DOHH2 (cell line): Measurements from ENCODE around the gene POLN.

Experiments
- H3F3A ChIP-seq: fragments of 200-600 bp; sonication (generic), shearing (Covaris generic); 2 replicates; pipeline ENCODE4 v1.6.0; 2016; ENCODE audit warnings: antibody characterized with exemption, mild to moderate bottlenecking; ENCODE audit not compliant: control insufficient read depth, insufficient read depth
- H3K27ac ChIP-seq: fragments of 200-600 bp; sonication (generic); 2 replicates; pipeline ENCODE4 v1.5.1; 2014; ENCODE audit warnings: low read depth, mild to moderate bottlenecking, low read length, moderate library complexity
- H3K27me3 ChIP-seq: fragments of 200-600 bp; sonication (generic); 2 replicates; pipeline ENCODE4 v1.6.1; 2014; ENCODE audit warnings: mild to moderate bottlenecking, low read length, mixed read lengths; ENCODE audit not compliant: control insufficient read depth
- H3K36me3 ChIP-seq: fragments of 200-600 bp; sonication (generic); 2 replicates; pipeline ENCODE4 v1.6.1; 2014; ENCODE audit warnings: mild to moderate bottlenecking, low read length, moderate library complexity, mixed read lengths; ENCODE audit not compliant: control insufficient read depth
- H3K4me1 ChIP-seq: fragments of 200-600 bp; sonication (generic); 2 replicates; pipeline ENCODE4 v1.6.1; 2014; ENCODE audit warnings: mild to moderate bottlenecking, low read length, mixed read lengths; ENCODE audit not compliant: control insufficient read depth
- H3K4me2 ChIP-seq: fragments of 200-600 bp; sonication (generic); 2 replicates; pipeline ENCODE4 v1.6.0; 2014; ENCODE audit warnings: mild to moderate bottlenecking, low read length, moderate library complexity
- H3K4me3 ChIP-seq: fragments of 200-600 bp; sonication (generic); 2 replicates; pipeline ENCODE4 v1.5.1; 2014; ENCODE audit warnings: mild to moderate bottlenecking, low read length, mixed read lengths
- H3K79me2 ChIP-seq: fragments of 200-600 bp; sonication (generic); 2 replicates; pipeline ENCODE4 v1.6.1; 2014; ENCODE audit warnings: mild to moderate bottlenecking, low read length, mixed read lengths; ENCODE audit not compliant: control insufficient read depth
- H3K9me2 ChIP-seq: fragments of 200-600 bp; sonication (generic); replicated peaks from 2 replicates; pipeline ENCODE4 v1.6.1; 2014; ENCODE audit warnings: mild to moderate bottlenecking, low read length, mixed read lengths; ENCODE audit not compliant: control insufficient read depth
- H3K9me3 ChIP-seq: fragments of 200-600 bp; sonication (generic); 2 replicates; pipeline ENCODE4 v1.6.1; 2014; ENCODE audit warnings: antibody characterized with exemption, low read length, mixed read lengths; ENCODE audit not compliant: control insufficient read depth, insufficient read depth
- H4K20me1 ChIP-seq: fragments of 200-600 bp; sonication (generic); 2 replicates; pipeline ENCODE4 v1.6.0; 2014; ENCODE audit warnings: low read depth, mild to moderate bottlenecking, antibody characterized with exemption, low read length, moderate library complexity; ENCODE audit not compliant: control insufficient read depth, insufficient read depth
- EZH2phosphoT487 ChIP-seq: fragments of 200-600 bp; sonication (generic); IDR thresholded peaks from 2 replicates; pipeline ENCODE4 v1.6.1; 2017; ENCODE audit warnings: borderline replicate concordance, mild to moderate bottlenecking, antibody characterized with exemption, low read length, moderate library complexity, mixed read lengths
- TF ChIP-seq, protein P1 (sequence below): fragments of 200-600 bp; sonication (generic); IDR thresholded peaks from one replicate; pipeline ENCODE4 v1.5.1; 2014; ENCODE audit warnings: antibody characterized with exemption, mild to moderate bottlenecking, low read depth, low read length; ENCODE audit not compliant: poor library complexity, severe bottlenecking

POLN gene

DNA sequence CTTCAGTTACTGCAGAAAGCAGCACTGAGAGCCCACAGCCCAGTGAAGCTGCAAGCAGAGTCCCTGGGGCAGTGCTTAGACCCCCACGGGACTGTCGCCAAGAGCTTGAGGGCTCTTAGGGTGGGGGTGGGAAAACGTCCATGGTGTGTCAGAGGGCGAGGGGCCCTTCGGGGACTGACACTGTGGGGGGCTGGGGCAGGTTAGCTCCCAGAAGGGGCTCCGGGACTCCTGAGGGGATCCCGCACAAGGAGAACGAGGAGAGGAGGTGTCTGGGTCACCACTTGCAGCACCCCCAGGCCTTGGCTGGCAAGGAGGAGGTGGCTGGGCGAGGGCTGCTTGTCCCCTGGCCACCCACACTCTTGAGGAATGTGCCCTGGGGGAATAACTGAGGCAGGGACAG lies 162.0 kb downstream of the POLN start:
- Histone ChIP-seq H3F3A (no peaks in the 10 kb centered on the region), H3K79me2 (no peaks in the 10 kb centered on the region), H3K4me1 (no peaks in the 10 kb centered on the region), H3K4me3 (no peak overlapping the region), H3K27ac (no peak overlapping the region), H3K9me2 (no peaks in the 10 kb centered on the region), H3K4me2 (no peak overlapping the region), H3K36me3 (no peaks in the 10 kb centered on the region), H3K9me3 (no peaks in the 10 kb centered on the region), H4K20me1 (no peaks in the 10 kb centered on the region), H3K27me3 (0 out of 2 replicates have a peak, but pooled peaks cover 3% of the 10 kb centered on the region)
- TF ChIP-seq, protein P1, sequence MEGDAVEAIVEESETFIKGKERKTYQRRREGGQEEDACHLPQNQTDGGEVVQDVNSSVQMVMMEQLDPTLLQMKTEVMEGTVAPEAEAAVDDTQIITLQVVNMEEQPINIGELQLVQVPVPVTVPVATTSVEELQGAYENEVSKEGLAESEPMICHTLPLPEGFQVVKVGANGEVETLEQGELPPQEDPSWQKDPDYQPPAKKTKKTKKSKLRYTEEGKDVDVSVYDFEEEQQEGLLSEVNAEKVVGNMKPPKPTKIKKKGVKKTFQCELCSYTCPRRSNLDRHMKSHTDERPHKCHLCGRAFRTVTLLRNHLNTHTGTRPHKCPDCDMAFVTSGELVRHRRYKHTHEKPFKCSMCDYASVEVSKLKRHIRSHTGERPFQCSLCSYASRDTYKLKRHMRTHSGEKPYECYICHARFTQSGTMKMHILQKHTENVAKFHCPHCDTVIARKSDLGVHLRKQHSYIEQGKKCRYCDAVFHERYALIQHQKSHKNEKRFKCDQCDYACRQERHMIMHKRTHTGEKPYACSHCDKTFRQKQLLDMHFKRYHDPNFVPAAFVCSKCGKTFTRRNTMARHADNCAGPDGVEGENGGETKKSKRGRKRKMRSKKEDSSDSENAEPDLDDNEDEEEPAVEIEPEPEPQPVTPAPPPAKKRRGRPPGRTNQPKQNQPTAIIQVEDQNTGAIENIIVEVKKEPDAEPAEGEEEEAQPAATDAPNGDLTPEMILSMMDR: no peak

DNA sequence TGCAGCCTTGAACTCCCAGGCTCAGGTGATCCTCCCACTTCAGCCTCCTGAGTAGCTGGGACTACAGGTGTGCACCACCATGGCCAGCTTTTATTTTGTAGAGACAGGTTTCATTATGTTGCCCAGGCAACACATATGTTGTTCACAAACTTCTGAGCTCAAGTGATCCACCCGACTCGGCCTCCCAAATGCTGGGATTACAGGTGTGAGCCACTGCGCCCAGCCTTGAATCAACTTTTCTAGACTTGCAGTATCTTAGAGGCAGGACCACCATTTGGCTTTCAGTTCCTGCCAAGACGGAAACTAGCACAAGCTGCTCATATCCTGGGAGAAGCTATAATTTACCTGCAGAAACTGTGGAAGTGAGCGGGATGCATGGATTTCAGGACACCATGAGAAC lies 162.9 kb downstream of the POLN start:
- no peaks in the 10 kb centered on the region for H4K20me1 ChIP-seq
- H3K27me3 ChIP-seq: 0 out of 2 replicates have a peak, but pooled peaks cover 3% of the 10 kb centered on the region
- no peaks in the 10 kb centered on the region for H3K36me3 ChIP-seq
- H3K9me3 ChIP-seq: no peaks in the 10 kb centered on the region
- H3K9me2 ChIP-seq: no peaks in the 10 kb centered on the region
- no peaks in the 10 kb centered on the region for H3K79me2 ChIP-seq
- no peak for TF ChIP-seq EZH2phosphoT487
- TF ChIP-seq, protein P1: no peak
- H3K4me2 ChIP-seq: no peak overlapping the region
- no peaks in the 10 kb centered on the region for H3K4me1 ChIP-seq
- H3K4me3 ChIP-seq: no peak overlapping the region
- no peak overlapping the region for H3K27ac ChIP-seq
- no peaks in the 10 kb centered on the region for H3F3A ChIP-seq

DNA sequence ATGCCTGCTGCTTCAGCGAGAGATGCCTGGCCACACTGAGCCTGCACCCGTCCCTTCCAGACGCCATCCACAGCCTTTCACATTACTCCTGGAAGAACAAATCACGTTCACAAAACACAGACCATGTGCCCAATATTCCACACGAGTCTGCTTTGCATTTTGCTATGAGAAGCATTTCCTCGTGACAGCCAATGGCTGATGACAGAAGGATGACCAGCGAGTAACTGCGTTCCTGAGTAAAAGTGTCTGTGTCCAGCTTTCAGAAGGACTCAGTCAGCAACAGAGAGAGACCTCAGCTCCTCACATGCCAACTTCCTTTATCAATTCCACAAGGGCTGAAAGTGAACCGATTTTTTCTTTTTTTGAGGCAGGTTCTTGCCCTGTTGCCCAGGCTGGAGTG lies 163.3 kb downstream of the POLN start:
- Histone ChIP-seq H3F3A (no peaks in the 10 kb centered on the region), H3K9me2 (no peaks in the 10 kb centered on the region), H3K27me3 (0 out of 2 replicates have a peak, but pooled peaks cover 3% of the 10 kb centered on the region), H3K9me3 (no peaks in the 10 kb centered on the region), H3K79me2 (no peaks in the 10 kb centered on the region), H3K36me3 (no peaks in the 10 kb centered on the region), H3K27ac (no peak overlapping the region), H3K4me2 (no peak overlapping the region), H3K4me1 (no peaks in the 10 kb centered on the region), H3K4me3 (no peak overlapping the region), H4K20me1 (no peaks in the 10 kb centered on the region)
- no peak for TF ChIP-seq EZH2phosphoT487
- TF ChIP-seq, protein P1: no peak
